AML-193 (cell line): Measurements from ENCODE around the gene UNC5B.
A peak's percentile ranks its signal among the peaks of the same experiment; 100 is the strongest.

Source experiments
- DNase-seq, 2 experiments: peaks; one replicate each; lab custom pipeline; 2025; lab: John Stamatoyannopoulos, UW

The UNC5B gene

GRCh38 chr10:71239946-71240795 is 27.8 kb downstream of the UNC5B start:
- no peak for DNase-seq

GRCh38 chr10:71241114-71241829 is 28.9 kb downstream of the UNC5B start:
- DNase-seq = no peak

GRCh38 chr10:71241830-71242621 is 29.7 kb downstream of the UNC5B start:
- DNase-seq = no peak

GRCh38 chr10:71242622-71243009 is 30.2 kb downstream of the UNC5B start:
- DNase-seq = no peak

GRCh38 chr10:71243756-71244395 is 31.5 kb downstream of the UNC5B start:
- peak in 1 of 2 experiments; percentile 3 for DNase-seq

GRCh38 chr10:71244431-71245419 is 32.4 kb downstream of the UNC5B start:
- no peak for DNase-seq

- DNase-seq = no peak
These were observed 33.3 kb downstream of the UNC5B start for GRCh38 chr10:71245420-71246325.

GRCh38 chr10:71246591-71247413 is 34.4 kb downstream of the UNC5B start:
- DNase-seq = no peak

GRCh38 chr10:71247414-71247705 is 35.0 kb downstream of the UNC5B start:
- no peak for DNase-seq

- no peak for DNase-seq
These were observed 35.4 kb downstream of the UNC5B start for GRCh38 chr10:71247804-71248203.

- no peak for DNase-seq
These were observed 35.8 kb downstream of the UNC5B start for GRCh38 chr10:71248210-71248609.

- no peak for DNase-seq
These were observed 37.6 kb downstream of the UNC5B start for GRCh38 chr10:71249996-71250395.

GRCh38 chr10:71250405-71250804 is 38.0 kb downstream of the UNC5B start:
- no peak for DNase-seq

- DNase-seq = no peak
These were observed 38.5 kb downstream of the UNC5B start for GRCh38 chr10:71250842-71251241.

- DNase-seq = no peak
These were observed 38.9 kb downstream of the UNC5B start for GRCh38 chr10:71251319-71251718.

- no peak for DNase-seq
These were observed 39.9 kb downstream of the UNC5B start for GRCh38 chr10:71252220-71252619.

GRCh38 chr10:71253981-71254818 is 41.8 kb downstream of the UNC5B start:
- DNase-seq = no peak
